Measurements from ENCODE around the gene LIFR.
"Not testable (repeated sequence)": the region's sequence is repeated elsewhere in the genome, so short reads cannot be mapped to it uniquely, and the experiment has no call there.

Gene LIFR, protein sequence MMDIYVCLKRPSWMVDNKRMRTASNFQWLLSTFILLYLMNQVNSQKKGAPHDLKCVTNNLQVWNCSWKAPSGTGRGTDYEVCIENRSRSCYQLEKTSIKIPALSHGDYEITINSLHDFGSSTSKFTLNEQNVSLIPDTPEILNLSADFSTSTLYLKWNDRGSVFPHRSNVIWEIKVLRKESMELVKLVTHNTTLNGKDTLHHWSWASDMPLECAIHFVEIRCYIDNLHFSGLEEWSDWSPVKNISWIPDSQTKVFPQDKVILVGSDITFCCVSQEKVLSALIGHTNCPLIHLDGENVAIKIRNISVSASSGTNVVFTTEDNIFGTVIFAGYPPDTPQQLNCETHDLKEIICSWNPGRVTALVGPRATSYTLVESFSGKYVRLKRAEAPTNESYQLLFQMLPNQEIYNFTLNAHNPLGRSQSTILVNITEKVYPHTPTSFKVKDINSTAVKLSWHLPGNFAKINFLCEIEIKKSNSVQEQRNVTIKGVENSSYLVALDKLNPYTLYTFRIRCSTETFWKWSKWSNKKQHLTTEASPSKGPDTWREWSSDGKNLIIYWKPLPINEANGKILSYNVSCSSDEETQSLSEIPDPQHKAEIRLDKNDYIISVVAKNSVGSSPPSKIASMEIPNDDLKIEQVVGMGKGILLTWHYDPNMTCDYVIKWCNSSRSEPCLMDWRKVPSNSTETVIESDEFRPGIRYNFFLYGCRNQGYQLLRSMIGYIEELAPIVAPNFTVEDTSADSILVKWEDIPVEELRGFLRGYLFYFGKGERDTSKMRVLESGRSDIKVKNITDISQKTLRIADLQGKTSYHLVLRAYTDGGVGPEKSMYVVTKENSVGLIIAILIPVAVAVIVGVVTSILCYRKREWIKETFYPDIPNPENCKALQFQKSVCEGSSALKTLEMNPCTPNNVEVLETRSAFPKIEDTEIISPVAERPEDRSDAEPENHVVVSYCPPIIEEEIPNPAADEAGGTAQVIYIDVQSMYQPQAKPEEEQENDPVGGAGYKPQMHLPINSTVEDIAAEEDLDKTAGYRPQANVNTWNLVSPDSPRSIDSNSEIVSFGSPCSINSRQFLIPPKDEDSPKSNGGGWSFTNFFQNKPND

GRCh38 chr5:38556599-38557307 lies at the start of gene LIFR:
Gene LIFR, minus strand, starts transcription at chr5:38556646. Its CDS starts 25,999 bp downstream, at chr5:38530647.
- DNase-seq: no peak

GRCh38 chr5:38605610-38606009 lies 49.2 kb upstream of the LIFR start:
- DNase-seq: no peak

DNA sequence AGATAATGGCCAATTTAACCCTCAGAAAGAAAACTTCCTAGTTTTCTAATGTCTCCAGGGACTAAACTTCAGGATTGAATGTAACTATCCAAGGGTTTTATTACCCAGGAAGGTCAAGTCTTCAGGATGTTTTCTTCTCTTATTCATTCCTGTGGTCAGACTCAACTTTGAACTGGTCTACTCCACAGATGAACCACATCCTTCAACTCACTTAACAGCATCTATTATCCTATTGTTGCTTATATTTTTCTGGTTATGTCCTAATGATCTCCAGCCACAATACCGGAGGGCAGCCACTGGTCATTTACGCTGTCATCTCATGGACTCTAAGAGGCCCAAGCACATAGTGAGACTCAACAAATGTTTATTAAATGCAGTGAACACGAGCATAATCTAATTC lies 47.2 kb upstream of the LIFR start:
- no peak for DNase-seq

GRCh38 chr5:38602641-38603040 lies 46.2 kb upstream of the LIFR start:
- DNase-seq: no peak

GRCh38 chr5:38601863-38602298 lies 45.4 kb upstream of the LIFR start:
- DNase-seq: no peak

DNA sequence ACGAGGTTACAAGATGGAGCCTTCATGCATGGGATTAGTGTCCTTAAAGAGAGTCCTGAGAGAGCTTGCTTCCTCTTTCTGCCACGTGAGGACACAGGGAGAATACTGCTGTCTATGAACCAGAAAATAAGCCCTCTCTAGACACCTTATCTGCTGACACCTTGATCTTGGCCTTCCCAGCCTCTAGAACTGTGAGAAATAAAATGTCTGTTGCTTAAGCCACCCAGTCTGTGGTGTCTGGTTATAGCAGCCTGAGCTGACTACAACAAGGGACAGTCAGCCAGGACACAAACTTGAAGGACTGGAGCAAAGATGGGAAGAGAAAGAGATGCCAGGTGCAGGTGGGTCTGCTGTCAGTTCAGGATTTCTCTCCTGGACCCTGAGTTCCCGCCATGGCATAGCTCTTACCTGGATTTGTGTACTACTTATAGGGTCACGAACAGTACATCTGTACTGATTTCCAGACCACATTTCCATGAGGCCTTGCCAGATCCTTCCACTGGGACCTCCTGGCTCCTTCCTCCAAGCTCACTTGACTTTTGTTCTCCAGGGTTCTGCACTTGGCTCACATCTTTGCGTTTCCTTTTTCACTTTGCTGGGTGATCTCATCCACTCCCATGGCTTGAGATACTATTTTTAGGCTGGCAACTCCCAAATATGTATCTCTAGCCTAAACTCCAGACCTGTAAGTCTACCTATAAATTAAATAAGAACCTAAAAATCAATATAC lies 44.9 kb upstream of the LIFR start:
- no peak for DNase-seq

GRCh38 chr5:38600329-38601045 lies 44.0 kb upstream of the LIFR start:
- DNase-seq: no peak

- not testable (repeated sequence) for DNase-seq
These were observed 43.3 kb upstream of the LIFR start for GRCh38 chr5:38599751-38600150.

- DNase-seq: no peak
These were observed 42.7 kb upstream of the LIFR start for GRCh38 chr5:38598994-38599617.

DNA sequence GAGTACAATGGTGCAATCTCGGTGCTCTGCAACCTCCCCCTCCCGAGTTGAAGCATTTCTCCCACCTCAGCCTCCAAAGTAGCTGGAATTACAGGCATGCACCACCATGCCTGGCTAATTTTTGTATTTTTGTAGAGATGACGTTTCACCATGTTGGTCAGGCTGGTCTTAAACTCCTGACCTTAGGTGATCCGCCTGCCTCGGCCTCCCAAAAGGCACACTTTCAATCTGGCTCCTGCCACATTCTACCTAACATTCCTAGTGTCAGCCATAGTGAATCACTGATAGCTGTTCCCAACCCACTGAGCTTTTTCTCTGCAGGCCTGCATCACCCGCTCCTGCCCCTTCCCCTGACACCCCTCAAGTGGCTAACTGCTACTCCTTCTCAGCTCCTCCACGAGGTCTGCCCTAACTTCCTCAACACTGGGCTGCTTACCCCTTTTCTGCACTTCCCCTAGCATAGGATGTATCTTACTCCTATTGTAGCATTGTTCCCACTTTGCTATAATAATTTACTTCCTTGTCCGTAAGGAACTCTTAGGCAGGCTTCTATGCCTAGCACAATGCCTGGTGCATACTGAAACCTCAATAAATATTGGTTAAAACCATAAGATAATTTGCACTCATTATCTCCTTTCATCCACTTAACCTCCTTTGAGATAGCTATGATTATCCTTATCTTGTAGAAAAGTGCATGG lies 42.0 kb upstream of the LIFR start:
- DNase-seq: no peak

GRCh38 chr5:38596981-38597380 lies 40.5 kb upstream of the LIFR start:
- no peak for DNase-seq

GRCh38 chr5:38595132-38595745 lies 38.8 kb upstream of the LIFR start:
- no peak for DNase-seq

DNA sequence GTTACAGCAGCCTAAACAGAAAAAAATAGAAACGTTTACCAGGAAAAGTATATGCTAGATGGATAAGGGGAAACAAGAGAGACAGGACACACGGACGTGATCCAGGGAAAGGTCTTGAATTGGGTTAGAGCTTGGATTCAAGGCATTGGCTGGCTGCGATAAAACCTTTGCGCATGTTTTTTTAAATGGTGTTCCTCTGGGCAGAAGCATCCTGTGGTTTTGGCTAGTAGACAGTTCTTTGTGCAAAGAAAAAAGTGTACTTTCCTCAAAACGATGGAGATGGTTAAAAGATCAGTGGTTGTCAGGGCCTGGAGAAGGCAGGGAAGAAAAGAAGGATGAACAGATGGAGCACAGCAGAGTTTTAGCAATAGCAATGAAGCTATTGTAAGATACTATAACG lies 37.5 kb upstream of the LIFR start:
- DNase-seq: no peak

- no peak for DNase-seq
These were observed 35.0 kb upstream of the LIFR start for GRCh38 chr5:38591523-38591849.

DNA sequence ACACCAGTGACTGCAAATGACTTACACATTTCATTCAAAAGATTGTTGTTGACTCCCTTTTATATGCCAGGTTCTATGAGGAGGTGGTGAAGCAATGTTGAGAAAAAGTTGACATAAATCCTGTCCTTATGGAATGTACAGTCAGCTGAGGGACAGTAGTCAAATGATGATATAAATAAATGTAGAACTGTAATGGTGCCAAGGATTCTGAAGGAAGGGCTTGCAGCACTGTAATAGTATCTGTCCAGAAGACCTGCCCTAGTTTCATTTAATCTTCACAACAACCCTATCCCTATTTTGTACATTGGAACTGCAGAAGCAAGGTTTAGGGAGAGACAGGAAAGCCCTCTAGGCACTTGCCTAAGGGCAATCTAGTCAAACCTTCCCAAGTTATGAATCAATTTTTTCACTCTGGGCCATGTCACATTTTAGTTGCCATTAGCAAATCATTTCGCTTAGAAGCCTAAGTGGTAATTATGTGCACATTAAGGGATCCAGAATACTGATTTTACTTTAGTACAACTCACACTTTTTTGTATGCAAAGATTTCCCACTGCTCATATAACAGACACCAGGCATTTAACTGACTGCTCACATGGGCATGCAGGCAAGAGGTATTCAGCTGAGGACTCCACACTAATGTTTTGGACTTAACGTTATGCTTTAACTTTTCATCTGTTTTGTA lies 34.5 kb upstream of the LIFR start:
- no peak for DNase-seq

DNA sequence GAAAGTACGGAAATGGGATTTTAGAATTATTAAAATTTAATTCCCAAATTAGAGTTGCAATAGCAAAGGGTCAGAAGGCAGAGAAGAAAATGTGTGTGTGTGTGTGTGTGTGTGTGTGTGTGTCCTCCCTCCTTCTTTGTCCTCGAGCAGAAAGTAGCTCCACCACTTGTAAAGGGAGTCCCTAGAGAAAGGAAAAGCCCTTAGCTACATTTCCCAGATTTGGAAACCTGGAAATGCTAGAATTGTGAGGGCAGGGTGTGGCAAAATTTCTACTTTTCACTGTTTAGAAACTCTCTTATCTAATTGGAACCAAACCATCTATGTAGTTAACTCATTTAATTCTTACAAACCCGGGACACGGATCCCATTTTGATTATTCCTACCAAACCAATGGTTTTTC lies 33.2 kb upstream of the LIFR start:
- DNase-seq: no peak

DNA sequence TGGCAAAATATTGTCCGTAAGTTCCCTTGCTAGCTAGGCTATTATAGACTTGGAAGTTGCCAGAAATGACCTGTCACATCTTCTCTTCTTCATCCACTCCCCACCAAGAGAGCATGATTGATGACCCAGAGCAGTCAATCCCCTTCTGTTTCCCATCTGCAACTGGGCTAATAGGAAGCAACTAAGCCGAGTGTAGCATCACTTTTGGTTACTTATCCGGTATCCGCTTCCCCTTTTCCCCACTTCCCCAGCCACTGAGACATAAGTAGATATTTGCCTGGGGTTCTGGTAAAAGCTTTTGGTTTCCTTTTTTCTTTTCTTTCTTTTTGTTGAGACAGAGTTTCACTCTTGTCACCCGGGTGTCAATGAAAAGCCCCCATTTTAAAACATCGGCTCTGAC lies 29.4 kb upstream of the LIFR start:
- no peak for DNase-seq

DNA sequence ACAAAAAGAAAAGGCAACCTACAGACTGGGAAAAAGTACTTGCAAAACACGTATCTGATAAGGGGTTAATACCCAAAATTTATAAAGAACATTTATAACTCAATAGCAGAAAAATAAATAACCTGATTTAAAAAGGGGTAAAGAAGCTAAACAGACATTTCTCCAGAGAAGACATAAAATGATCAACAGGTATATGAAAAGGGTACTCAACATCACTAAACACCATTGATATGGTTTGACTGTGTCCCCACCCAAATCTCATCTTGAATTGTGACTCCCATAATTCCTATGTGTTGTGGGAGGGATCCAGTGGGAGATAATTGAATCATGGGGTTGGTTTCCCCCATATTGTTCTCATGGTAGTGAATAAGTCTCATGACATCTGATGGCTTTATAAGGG lies 27.1 kb upstream of the LIFR start:
- DNase-seq: no peak

DNA sequence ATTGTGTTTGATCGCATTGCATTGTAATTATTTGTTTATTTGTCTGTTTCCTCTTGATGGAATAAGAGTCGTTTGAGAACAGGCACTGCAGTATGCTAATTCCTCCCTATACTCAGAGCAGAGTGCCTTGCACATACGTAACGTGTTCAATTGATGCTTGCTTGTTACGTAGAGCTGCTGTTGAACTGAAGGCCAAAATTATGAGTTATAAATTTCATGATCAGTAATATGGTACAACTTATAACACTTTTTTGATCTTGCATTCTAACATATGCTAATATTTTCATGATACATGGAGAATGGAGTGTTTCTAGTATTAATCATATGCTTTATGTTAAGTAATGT lies 26.5 kb upstream of the LIFR start:
- DNase-seq: no peak
